Left lung (tissue), 10 donors: ENCODE data around the gene MIS18A. TPM values are rescaled to one million over a fixed set of nuclear protein-coding genes. Genes with fewer than 3 reads are reported as not detected.
A peak's percentile ranks its signal among the peaks of the same experiment; 100 is the strongest.

Experiments used
- ATAC-seq: fragments of 200-7000 bp; cut with Tn5 transposase; one replicate; pipeline ENCODE4 v1.9.1; 2020; ENCODE audit warnings: moderate library complexity
- DNase-seq, 4 donors: peaks; one replicate each; pipeline ENCODE4 v3.0.0-alpha.2; 2013 to 2020
- H3K27ac ChIP-seq, 2 donors: fragments of 200-600 bp; sonication (generic) in 1 of 2; one replicate each; pipeline versions ENCODE4 v1.5.0 to v1.8.0; 2020 to 2021
- H3K27me3 ChIP-seq, 2 donors: fragments of 200-600 bp; sonication (generic) in 1 of 2; one replicate each; pipeline versions ENCODE4 v1.5.0 to v1.8.0; 2020 to 2021
- H3K36me3 ChIP-seq, 2 donors: fragments of 200-600 bp; sonication (generic) in 1 of 2; one replicate each; pipeline versions ENCODE4 v1.5.0 to v1.8.0; 2020 to 2021
- H3K4me1 ChIP-seq, 2 donors: fragments of 200-600 bp; one replicate each; pipeline ENCODE4 v1.8.0; 2021
- H3K4me3 ChIP-seq, 2 donors: fragments of 200-600 bp; sonication (generic) in 1 of 2; one replicate each; pipeline versions ENCODE4 v1.5.0 to v1.8.0; 2020 to 2021; ENCODE audit warnings: mild to moderate bottlenecking in 1 of 2
- H3K9me3 ChIP-seq, 2 donors: fragments of 200-600 bp; sonication (generic) in 1 of 2; one replicate each; pipeline versions ENCODE4 v1.5.0 to v1.8.0; 2020 to 2021
- intact Hi-C, 2 donors: fragments of 100-400 bp; cut with DNase I; formaldehyde crosslinking; loops; one replicate each; pipeline versions ENCODE4 v1.11.2 to v1.14.2; 2022
- polyA plus RNA-seq, 6 donors: library from polyadenylated mRNA; unstranded; fragments of 120-200 nt; gene quantifications; one replicate each; pipeline ENCODE4 v1.2.1, GENCODE V29; 2013; ENCODE audit not compliant: insufficient read length in 6 of 6
- total RNA-seq, 2 donors: library from RNA; stranded (reverse); fragmentation: NEBNext Ultra II Directional; extraction: Animal tissue kit (Norgen Biotek cat#: 25700); gene quantifications; one replicate each; pipeline ENCODE4 v1.2.1, GENCODE V29; 2021
- TF ChIP-seq, protein P1 (sequence below), 2 donors: fragments of 200-600 bp; sonication (generic) in 1 of 2; IDR thresholded peaks; one replicate each; pipeline versions ENCODE4 v1.5.0 to v1.8.0; 2021; ENCODE audit warnings: antibody characterized with exemption in 2 of 2
- donor health status: DM: no; HTN: yes; CAD: no.
- donor health status: DM: no; HTN: no; CAD: no.

The MIS18A gene
- total and polyA plus RNA-seq, 8 donors: 7.0 to 24.0 (median 20.0) TPM

DNA sequence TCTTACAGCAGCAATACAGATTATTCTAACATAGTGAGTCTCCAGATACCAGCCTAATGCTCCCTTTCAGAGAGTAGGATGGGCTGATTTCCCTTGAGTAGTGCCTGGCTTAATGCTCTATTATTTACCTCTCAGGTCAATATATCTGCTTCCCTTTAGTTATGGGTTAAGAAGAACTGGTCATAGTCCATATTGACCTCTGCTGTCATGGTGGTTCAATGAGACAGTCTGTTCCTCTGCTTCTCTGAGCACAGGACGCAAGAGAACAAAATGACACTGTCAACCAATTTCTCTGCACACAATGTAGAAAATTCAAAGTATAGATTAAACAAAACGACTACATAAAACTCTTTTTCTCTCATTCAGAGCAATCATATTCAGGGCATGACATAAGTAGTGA is 22.7 kb upstream of the MIS18A start:
- TF ChIP-seq, protein P1, sequence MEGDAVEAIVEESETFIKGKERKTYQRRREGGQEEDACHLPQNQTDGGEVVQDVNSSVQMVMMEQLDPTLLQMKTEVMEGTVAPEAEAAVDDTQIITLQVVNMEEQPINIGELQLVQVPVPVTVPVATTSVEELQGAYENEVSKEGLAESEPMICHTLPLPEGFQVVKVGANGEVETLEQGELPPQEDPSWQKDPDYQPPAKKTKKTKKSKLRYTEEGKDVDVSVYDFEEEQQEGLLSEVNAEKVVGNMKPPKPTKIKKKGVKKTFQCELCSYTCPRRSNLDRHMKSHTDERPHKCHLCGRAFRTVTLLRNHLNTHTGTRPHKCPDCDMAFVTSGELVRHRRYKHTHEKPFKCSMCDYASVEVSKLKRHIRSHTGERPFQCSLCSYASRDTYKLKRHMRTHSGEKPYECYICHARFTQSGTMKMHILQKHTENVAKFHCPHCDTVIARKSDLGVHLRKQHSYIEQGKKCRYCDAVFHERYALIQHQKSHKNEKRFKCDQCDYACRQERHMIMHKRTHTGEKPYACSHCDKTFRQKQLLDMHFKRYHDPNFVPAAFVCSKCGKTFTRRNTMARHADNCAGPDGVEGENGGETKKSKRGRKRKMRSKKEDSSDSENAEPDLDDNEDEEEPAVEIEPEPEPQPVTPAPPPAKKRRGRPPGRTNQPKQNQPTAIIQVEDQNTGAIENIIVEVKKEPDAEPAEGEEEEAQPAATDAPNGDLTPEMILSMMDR (IDR thresholded peaks at IDR 0.05): no peak
- Histone ChIP-seq H3K27ac (no peak overlapping the region), H3K36me3 (no peaks in the 10 kb centered on the region), H3K9me3 (no peaks in the 10 kb centered on the region), H3K4me3 (no peak overlapping the region), H3K4me1 (no peaks in the 10 kb centered on the region), H3K27me3 (no peaks in the 10 kb centered on the region)
- intact Hi-C loops: no loop called here
- ATAC-seq: no peak
- no peak for DNase-seq

DNA sequence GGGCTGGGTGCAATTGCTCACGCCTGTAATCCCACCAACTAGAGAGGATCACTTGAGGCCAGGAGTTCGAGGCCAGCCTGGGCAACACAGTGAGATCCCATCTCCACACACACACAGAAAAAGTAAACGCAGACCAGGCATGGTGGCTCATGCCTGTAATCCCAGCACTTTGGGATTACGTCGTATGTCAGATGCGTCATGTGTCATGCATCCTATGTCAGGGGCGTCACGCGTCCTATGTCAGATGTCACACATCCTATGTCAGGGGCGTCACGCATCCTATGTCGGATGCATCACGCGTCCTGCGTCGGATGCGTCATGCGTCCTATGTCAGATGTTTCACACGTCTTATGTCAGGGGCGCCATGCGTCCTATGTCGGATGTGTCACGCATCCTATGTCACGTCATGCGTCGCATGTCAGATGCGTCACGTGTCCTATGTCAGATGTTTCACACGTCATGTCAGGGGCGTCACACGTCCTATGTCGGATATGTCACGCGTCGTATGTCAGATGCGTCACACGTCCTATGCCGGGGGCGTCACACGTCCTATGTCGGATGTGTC is 21.4 kb upstream of the MIS18A start:
- TF ChIP-seq, protein P1 (IDR thresholded peaks at IDR 0.05): no peak
- no peaks in the 10 kb centered on the region for H3K9me3 ChIP-seq
- H3K27ac ChIP-seq: no peak overlapping the region
- H3K4me3 ChIP-seq: no peak overlapping the region
- DNase-seq (no peak), ATAC-seq (no peak)
- intact Hi-C loops: no loop called here
- H3K36me3 ChIP-seq: no peaks in the 10 kb centered on the region
- H3K4me1 ChIP-seq: no peaks in the 10 kb centered on the region
- no peaks in the 10 kb centered on the region for H3K27me3 ChIP-seq

DNA sequence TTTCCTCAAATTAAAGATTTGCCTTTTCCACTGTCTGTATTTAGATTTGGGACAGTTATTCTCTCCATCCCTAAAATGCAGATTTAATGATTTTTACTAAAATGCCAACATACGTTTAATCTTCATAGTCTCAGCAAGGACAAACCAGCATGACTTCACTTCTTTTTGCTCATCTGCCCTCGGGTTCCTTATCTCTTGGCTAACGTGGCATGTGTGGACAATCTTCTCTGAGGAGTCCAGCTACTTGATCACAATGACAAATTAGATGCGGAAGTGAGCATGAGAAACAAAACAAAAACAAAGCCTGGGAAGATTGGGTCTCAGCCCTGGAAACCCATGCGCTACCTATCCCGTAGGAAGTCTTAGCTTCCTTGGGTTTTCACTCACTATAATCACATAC is 20.8 kb upstream of the MIS18A start:
- ATAC-seq (no peak), DNase-seq (no peak)
- H3K27me3 ChIP-seq: no peaks in the 10 kb centered on the region
- TF ChIP-seq, protein P1 (IDR thresholded peaks at IDR 0.05): no peak
- no peak overlapping the region for H3K4me3 ChIP-seq
- intact Hi-C loops: no loop called here
- H3K36me3 ChIP-seq: no peaks in the 10 kb centered on the region
- no peaks in the 10 kb centered on the region for H3K4me1 ChIP-seq
- no peaks in the 10 kb centered on the region for H3K9me3 ChIP-seq
- no peak overlapping the region for H3K27ac ChIP-seq

DNA sequence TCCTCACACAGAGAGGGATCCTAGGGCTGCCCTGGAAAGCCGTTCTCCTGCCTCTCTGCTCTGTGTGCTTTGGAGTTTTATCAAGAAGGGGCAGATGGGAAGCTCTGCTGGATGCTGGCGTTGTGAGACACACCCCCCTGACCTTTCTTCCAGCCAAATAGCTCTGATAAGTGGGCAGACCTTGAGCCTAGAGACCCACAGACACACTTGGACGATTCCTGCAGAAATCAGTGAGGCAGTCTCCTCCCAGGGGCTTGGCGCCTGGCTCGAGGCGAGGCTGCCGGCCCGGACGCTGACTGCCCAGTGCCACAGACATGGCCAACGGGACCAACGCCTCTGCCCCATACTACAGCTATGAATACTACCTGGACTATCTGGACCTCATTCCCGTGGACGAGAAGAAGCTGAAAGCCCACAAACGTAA is 19.8 kb upstream of the MIS18A start, which contains the start of gene MRAP:
TSS of gene MRAP (plus strand) at position 198 of the 424 bp plus-strand sequence. CDS start at position 315, 117 bp downstream.
- Histone ChIP-seq H3K27ac (no peak within 1 kb of the TSS), H3K9me3 (no peaks in the 10 kb centered on the region), H3K27me3 (no peaks in the 10 kb centered on the region), H3K4me1 (no peaks in the 10 kb centered on the region), H3K4me3 (no peak within 1 kb of the TSS), H3K36me3 (no peaks in the 10 kb centered on the region)
- DNase-seq: no peak
- TF ChIP-seq, protein P1 (IDR thresholded peaks at IDR 0.05): no peak
- peak; percentile 29 for ATAC-seq
- intact Hi-C loops: no loop called here

DNA sequence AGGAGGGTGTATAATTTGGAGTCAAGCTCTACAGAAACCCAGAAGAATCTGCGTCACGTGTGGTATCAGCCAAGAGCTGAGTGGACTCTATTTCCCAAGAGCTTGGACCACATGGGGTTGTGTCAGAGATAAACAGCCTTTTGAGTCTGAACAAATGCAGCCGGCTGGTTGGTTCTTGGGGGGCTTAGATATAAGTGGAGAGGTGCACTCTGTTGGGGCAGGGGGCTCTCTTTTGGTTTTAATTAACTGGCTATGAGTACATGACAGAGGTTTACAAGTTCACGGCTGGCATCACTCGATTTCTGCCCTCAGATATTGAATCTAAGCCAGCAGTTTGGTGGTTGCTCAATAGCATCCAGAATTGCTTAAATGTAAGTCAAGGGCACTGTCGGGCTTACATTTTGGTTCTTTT is 19.3 kb upstream of the MIS18A start:
- intact Hi-C loops: no loop called here
- Histone ChIP-seq H3K27ac (no peak overlapping the region), H3K4me3 (no peak overlapping the region)

More for the DNA sequence above, 19.3 kb upstream of the MIS18A start:
- H3K9me3 ChIP-seq: no peaks in the 10 kb centered on the region
- no peaks in the 10 kb centered on the region for H3K36me3 ChIP-seq
- DNase-seq: no peak
- ATAC-seq: peak; percentile 49
- H3K27me3 ChIP-seq: no peaks in the 10 kb centered on the region
- TF ChIP-seq, protein P1 (IDR thresholded peaks at IDR 0.05): no peak
- no peaks in the 10 kb centered on the region for H3K4me1 ChIP-seq
